ENCODE results near the gene METTL27. TPM values are rescaled to one million over a fixed set of nuclear protein-coding genes. Genes with fewer than 3 reads are reported as not detected.

METTL27 gene
- total and polyA plus RNA-seq, 4 donors: 1.0 to 1.7 (median 1.6) TPM

DNA sequence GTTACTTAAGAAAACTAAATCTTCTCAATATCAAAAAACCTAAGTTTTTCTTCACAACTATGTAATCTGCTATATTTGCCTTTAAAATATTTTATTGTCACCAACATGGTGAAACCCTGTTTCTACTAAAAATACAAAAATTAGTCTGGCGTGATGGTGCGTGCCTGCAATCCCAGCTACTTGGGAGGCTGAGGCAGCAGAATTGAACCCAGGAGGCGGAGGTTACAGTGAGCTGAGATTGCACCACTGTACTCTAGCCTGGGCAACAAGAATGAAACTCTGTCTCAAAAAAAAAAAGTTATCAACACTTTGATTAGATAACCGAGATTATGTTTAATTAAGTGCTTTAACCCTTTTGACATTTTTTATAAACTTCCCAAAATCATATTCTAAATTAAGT lies 39.9 kb downstream of the METTL27 start:
- no peaks in the 10 kb centered on the region for H3K27me3 ChIP-seq (ENCODE audit: control insufficient read depth in 4 of 4, insufficient read depth in 4 of 4, low read length in 3 of 4)
- 77% methylated on average over 4 of the region's 4 CpGs for WGBS
- no peak for DNase-seq (ENCODE audit: low spot score)
- no peaks in the 10 kb centered on the region for H3K4me1 ChIP-seq (ENCODE audit: control insufficient read depth in 4 of 4, insufficient read depth in 4 of 4, low read length in 3 of 4)
- H3K27ac ChIP-seq (ENCODE audit: low read depth in 1 of 2, low read length in 2 of 2): no peak overlapping the region
- no peak overlapping the region for H3K4me3 ChIP-seq (ENCODE audit: low read depth in 1 of 3, low read length in 3 of 3)
- H3K9ac ChIP-seq (ENCODE audit: low read depth in 1 of 2, low read length in 2 of 2): no peak overlapping the region
- no peak for TF ChIP-seq GABPA (IDR thresholded peaks at IDR 0.05 in 1 of 2, conservative IDR thresholded peaks at IDR 0.05 in 1 of 2)
- TF ChIP-seq, protein P1, sequence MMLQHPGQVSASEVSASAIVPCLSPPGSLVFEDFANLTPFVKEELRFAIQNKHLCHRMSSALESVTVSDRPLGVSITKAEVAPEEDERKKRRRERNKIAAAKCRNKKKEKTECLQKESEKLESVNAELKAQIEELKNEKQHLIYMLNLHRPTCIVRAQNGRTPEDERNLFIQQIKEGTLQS (IDR thresholded peaks at IDR 0.05): no peak
- TF ChIP-seq YY1 (IDR thresholded peaks at IDR 0.05): no peak
- no peak for TF ChIP-seq TAF1 (conservative IDR thresholded peaks at IDR 0.05)
- TF ChIP-seq, protein P2, sequence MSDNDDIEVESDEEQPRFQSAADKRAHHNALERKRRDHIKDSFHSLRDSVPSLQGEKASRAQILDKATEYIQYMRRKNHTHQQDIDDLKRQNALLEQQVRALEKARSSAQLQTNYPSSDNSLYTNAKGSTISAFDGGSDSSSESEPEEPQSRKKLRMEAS (IDR thresholded peaks at IDR 0.05): no peak
- TF ChIP-seq ZBTB33 (IDR thresholded peaks at IDR 0.05): no peak
- TF ChIP-seq HNF4A (conservative IDR thresholded peaks at IDR 0.05): no peak
- TF ChIP-seq, protein P3, sequence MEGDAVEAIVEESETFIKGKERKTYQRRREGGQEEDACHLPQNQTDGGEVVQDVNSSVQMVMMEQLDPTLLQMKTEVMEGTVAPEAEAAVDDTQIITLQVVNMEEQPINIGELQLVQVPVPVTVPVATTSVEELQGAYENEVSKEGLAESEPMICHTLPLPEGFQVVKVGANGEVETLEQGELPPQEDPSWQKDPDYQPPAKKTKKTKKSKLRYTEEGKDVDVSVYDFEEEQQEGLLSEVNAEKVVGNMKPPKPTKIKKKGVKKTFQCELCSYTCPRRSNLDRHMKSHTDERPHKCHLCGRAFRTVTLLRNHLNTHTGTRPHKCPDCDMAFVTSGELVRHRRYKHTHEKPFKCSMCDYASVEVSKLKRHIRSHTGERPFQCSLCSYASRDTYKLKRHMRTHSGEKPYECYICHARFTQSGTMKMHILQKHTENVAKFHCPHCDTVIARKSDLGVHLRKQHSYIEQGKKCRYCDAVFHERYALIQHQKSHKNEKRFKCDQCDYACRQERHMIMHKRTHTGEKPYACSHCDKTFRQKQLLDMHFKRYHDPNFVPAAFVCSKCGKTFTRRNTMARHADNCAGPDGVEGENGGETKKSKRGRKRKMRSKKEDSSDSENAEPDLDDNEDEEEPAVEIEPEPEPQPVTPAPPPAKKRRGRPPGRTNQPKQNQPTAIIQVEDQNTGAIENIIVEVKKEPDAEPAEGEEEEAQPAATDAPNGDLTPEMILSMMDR (IDR thresholded peaks at IDR 0.05; ENCODE audit: low read depth, low read length, missing input control): no peak
- no peak for TF ChIP-seq HNF4G (IDR thresholded peaks at IDR 0.05)
- no peak for TF ChIP-seq RAD21 (IDR thresholded peaks at IDR 0.05)
- TF ChIP-seq RXRA (IDR thresholded peaks at IDR 0.05): no peak
- no peak for TF ChIP-seq EGR1 (IDR thresholded peaks at IDR 0.05; ENCODE audit: low read depth in 2 of 2)
- TF ChIP-seq JUND (IDR thresholded peaks at IDR 0.05): no peak
- no peak for TF ChIP-seq REST (IDR thresholded peaks at IDR 0.05)
- TF ChIP-seq SP1 (IDR thresholded peaks at IDR 0.05): no peak
- TF ChIP-seq FOXA2 (IDR thresholded peaks at IDR 0.05): no peak
- TF ChIP-seq FOXA1 (IDR thresholded peaks at IDR 0.05): no peak
- no peak for TF ChIP-seq NR2F2 (IDR thresholded peaks at IDR 0.05)
- no peaks in the 10 kb centered on the region for H3K9me3 ChIP-seq (ENCODE audit: control insufficient read depth in 4 of 4, low read length in 3 of 4)
- H3K36me3 ChIP-seq (ENCODE audit: control insufficient read depth in 4 of 4, insufficient read depth in 3 of 4, low read depth in 1 of 4, low read length in 3 of 4): no peaks in the 10 kb centered on the region

Measured in liver (tissue), 9 donors.